NCI-H460 (cell line): ENCODE results near the gene NCKAP5. TPM values are rescaled to one million over a fixed set of nuclear protein-coding genes. Genes with fewer than 3 reads are reported as not detected.
"Not testable (repeated sequence)": the region's sequence is repeated elsewhere in the genome, so short reads cannot be mapped to it uniquely, and the experiment has no call there.

ENCODE experiments used
- DNase-seq: peaks from one replicate; pipeline ENCODE4 v3.0.0-alpha.2; 2016; ENCODE audit warnings: low read depth; ENCODE audit errors: extremely low read depth
- total RNA-seq: library from RNA; depleted of rRNA; stranded (reverse); fragments of >200 nt; shearing (Covaris generic); gene quantifications from 2 replicates; pipeline ENCODE4 v1.2.3, GENCODE V29; 2014

Gene NCKAP5
- total RNA-seq, 1 experiment from 2014 or later = 10.0 TPM

DNA sequence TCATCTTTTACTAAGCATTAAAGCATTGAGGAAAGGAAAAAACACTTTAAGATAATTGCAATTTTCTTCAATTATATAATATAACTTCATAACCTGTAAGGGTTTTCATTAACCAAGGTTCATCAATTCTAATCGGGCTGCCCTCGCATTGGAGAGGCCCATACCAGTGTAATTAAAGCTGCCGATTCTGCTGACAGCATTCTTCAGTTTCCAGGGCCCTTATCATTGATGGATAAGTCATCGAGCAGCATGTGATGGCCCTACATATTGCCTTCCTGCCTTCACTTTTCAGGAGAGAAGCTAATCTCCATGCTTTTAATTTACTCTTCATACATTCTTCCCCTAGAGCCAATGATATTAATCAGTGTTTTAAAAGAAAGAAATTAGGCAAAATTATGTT, 92.0 kb downstream of the NCKAP5 start:
- no peak for DNase-seq

GRCh38 chr2:133475610-133476009, 92.7 kb downstream of the NCKAP5 start:
- no peak for DNase-seq

DNA sequence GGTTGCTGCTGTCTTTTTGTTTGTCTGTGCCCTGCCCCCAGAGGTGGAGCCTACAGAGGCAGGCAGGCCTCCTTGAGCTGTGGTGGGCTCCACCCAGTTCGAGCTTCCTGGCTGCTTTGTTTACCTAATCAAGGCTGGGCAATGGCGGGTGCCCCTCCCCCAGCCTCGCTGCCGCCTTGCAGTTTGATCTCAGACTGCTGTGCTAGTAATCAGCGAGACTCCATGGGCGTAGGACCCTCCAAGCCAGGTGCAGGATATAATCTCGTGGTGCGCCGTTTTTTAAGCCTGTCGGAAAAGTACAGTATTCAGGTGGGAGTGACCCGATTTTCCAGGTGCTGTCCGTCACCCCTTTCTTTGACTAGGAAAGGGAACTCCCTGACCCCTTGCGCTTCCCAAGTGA, 97.8 kb downstream of the NCKAP5 start:
- not testable (repeated sequence) for DNase-seq

GRCh38 chr2:133462811-133463210, 105.5 kb downstream of the NCKAP5 start:
- no peak for DNase-seq

GRCh38 chr2:133461484-133461883, 106.8 kb downstream of the NCKAP5 start:
- DNase-seq = no peak

- no peak for DNase-seq
Measured at GRCh38 chr2:133459590-133459989, 108.7 kb downstream of the NCKAP5 start.

- no peak for DNase-seq
Measured at GRCh38 chr2:133458280-133458679, 110.0 kb downstream of the NCKAP5 start.

DNA sequence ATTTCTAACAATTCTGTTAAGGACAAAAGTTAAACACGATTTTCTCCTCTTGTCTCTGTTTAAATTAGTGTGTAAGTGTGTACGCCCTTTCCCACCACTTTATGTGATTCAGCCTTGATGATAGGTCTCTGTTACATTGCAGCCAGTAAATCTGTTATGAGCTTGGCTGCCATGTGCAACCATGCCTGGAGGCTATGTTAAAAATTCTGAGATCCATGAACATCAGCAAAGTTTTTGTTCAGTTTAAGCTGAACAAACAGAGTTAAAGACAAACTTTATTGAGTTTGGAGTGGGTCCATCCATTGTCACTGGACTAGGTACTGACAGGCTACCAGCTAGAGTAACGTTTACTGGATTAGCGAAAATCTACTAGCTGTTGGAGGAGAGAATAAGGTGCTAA, 110.4 kb downstream of the NCKAP5 start:
- DNase-seq = no peak

GRCh38 chr2:133456971-133457370, 111.3 kb downstream of the NCKAP5 start:
- DNase-seq = no peak

DNA sequence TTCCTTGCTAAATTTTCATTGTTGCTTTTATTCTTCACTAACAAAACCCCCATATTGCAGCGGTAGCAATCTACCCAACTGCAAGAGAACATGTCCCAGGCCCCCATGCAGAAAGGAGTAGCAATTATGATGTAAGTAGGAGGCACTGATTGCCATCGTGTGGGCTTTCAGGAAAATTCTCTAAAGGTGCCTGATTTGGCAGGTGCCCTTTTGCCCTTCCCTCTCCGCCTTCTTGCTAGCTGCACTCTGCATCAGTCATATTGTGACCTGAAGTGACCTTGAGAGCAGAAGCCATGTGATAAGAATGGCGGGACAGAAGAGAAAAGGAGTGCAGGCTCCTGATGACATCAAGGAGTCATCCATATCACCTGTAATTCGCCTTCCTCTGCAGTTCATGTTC, 112.1 kb downstream of the NCKAP5 start:
- no peak for DNase-seq

- no peak for DNase-seq
Measured at GRCh38 chr2:133453032-133453431, 115.2 kb downstream of the NCKAP5 start.

GRCh38 chr2:133452583-133452982, 115.7 kb downstream of the NCKAP5 start:
- no peak for DNase-seq

DNA sequence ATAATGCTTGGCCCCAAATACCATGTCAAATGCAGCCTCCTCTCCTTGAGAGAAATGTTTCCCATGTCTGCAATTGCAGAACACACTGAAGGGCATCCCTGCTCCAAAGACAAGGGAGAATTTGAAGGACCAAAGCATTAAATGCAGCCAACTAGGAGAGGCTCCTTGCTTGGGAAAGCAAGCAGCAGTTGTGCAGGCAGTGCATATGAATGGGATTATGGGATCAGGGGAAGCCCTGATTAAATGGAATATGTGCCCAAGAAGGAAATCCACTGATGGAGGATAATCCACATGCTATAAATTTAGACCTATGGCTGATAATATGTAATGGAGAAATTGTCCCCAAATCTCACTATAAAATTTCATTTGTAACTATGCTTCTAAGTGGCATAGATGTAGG, 116.1 kb downstream of the NCKAP5 start:
- DNase-seq = no peak

DNA sequence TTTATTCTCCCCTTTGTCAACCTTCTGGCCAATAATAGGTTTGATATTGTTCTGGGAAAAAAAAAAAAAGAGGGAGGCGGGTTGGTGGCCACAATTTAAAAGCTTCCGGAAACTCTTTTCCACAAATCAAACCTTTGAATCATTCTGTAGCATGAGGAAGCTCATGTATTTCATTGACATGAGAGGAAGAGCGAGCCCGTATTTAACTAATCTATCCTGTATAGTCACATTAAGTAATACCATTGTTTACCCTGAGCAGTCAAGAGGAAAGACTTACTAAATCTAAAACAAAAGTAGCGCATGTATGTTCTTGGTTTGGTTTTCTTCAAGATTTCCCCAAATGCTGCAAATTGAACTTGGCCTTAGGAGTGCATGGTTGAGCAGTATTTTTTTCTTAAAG, 120.1 kb downstream of the NCKAP5 start:
- DNase-seq = no peak

- no peak for DNase-seq
Measured at GRCh38 chr2:133447303-133447702, 121.0 kb downstream of the NCKAP5 start.

GRCh38 chr2:133444465-133444864, 123.8 kb downstream of the NCKAP5 start:
- DNase-seq = no peak

GRCh38 chr2:133442393-133442792, 125.9 kb downstream of the NCKAP5 start:
- DNase-seq = no peak

DNA sequence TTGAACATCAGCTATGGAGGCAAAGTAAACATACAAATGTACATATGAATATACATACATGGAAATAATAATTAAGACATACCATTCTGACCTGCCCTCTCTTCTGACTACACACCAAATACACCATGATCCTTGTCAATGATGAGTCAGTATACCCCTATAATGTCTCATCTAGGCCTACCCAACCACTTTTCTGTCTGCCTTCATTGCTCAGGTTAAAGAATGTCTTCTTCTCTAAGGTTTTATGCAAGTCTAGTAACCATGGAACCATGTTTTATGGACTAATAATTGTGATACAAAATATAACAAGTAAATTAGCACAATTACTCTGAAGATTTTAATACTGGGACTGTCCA, 128.7 kb downstream of the NCKAP5 start:
- DNase-seq = no peak

- DNase-seq = no peak
Measured at GRCh38 chr2:133438848-133439564, 129.3 kb downstream of the NCKAP5 start.

DNA sequence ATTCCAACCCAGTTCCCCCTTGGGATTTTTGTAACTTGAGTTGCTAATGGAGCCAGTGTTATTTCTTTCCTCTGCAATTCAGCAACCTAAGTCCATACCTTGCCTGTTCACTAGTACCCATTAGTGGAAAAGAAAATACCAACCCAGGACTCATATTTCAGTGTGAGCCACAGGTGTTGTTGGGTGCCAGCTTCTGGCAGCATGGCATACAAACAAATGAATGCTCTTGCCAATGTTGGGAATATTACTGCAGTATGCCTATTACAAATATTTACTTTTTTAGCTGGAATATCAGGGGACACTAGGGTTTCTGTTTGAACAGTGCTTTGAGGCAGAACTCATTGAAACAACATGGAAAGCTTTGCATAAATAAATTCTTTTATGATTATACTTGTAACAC, 130.2 kb downstream of the NCKAP5 start:
- no peak for DNase-seq

- DNase-seq = no peak
Measured at GRCh38 chr2:133437492-133437891, 130.8 kb downstream of the NCKAP5 start.

DNA sequence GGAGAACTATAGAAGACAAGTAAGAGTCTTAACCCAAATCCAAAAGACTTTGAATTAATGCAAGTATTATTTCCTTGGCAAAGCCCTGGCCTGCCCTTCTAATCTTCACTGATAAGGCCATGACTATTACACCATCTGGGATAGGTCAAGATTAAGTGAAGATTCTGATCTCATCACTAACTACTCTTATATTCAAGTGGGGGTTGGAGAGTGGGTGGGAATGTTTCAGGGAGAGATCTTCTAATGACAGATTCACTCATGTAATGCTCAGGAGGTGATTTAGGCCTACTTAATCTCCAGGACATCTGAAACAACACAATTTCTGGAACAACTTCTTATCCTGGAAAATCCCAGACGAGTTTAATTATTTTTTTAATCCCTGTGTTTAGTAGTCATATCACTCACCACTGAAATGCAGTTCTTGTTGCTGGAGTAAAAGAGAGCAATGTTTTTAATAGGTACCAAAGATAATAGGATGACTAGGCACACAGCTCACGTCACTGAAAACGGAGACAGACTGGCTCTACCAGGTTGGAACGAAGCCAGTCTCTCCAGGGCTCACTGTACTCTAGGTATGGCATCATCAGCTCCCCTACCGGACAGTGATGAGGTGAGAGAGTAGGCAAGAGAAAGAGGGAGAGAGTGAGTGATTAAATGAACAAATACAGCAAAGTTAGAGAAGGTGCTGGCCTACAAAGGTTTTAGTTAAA, 133.1 kb downstream of the NCKAP5 start:
- DNase-seq = peak; percentile 86
